Hepatocyte (in vitro differentiated cells): Measurements from ENCODE around the gene SLC24A1.

ENCODE experiments used
- CTCF ChIP-seq: fragments of 200-600 bp; sonication (generic); IDR thresholded peaks from 2 replicates; pipeline ENCODE4 v1.5.1; 2016; ENCODE audit warnings: antibody characterized with exemption, mild to moderate bottlenecking; ENCODE audit not compliant: poor library complexity
- EZH2 ChIP-seq: fragments of 200-600 bp; sonication (generic); IDR thresholded peaks from 2 replicates; pipeline ENCODE4 v1.6.1; 2016; ENCODE audit warnings: antibody characterized with exemption, mild to moderate bottlenecking, borderline replicate concordance
- EZH2phosphoT487 ChIP-seq: fragments of 200-600 bp; sonication (generic); IDR thresholded peaks from one replicate; pipeline ENCODE4 v1.6.1; 2018; ENCODE audit warnings: antibody characterized with exemption, mild to moderate bottlenecking, low read depth, moderate library complexity; ENCODE audit not compliant: unreplicated experiment, severe bottlenecking

GRCh38 chr15:65688462-65688861 is 66.7 kb downstream of the SLC24A1 start:
- TF ChIP-seq CTCF (no peak), EZH2 (no peak), EZH2phosphoT487 (no peak)
